Uterus (tissue), 2 donors: ENCODE results near the gene CD81.

ENCODE experiments used
- POLR2A ChIP-seq, 2 donors: fragments of 450-650 bp; IDR thresholded peaks; one replicate each; pipeline ENCODE4 v1.6.1; 2016; ENCODE audit warnings: antibody characterized with exemption in 2 of 2, mild to moderate bottlenecking in 1 of 2, moderate library complexity in 1 of 2
- TF ChIP-seq, protein P1 (sequence below), 4 experiments: fragments of 200-600 bp in 2 of 4; fragments of 450-650 bp in 2 of 4; sonication (generic) in 2 of 4; IDR thresholded peaks; one replicate each; pipeline ENCODE4 v1.5.1; 2016 to 2019; ENCODE audit warnings: antibody characterized with exemption in 4 of 4, mild to moderate bottlenecking in 2 of 4, moderate library complexity in 1 of 4

DNA sequence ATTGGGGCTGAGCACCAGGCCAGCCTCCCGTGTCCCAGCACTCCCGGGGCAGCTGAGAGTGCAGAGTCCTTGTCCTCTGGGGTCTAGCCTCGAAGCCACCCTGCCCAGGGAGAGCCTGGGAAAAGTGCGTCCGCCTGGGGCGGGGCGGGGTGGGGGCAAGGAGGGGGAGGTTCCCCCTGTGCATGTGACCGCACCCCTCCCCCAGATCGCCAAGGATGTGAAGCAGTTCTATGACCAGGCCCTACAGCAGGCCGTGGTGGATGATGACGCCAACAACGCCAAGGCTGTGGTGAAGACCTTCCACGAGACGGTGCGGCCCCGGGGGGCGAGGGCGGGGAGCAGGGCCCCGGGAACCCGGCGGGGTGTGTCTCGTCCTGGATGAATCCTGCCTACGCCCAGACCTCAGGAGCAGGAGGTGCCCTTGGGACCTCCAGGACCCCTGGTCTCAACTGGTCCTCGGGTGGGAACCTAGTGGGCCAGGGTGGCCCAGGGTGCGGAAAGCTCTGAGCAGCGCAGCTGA is 18.2 kb downstream of the CD81 start:
- TF ChIP-seq, protein P1, sequence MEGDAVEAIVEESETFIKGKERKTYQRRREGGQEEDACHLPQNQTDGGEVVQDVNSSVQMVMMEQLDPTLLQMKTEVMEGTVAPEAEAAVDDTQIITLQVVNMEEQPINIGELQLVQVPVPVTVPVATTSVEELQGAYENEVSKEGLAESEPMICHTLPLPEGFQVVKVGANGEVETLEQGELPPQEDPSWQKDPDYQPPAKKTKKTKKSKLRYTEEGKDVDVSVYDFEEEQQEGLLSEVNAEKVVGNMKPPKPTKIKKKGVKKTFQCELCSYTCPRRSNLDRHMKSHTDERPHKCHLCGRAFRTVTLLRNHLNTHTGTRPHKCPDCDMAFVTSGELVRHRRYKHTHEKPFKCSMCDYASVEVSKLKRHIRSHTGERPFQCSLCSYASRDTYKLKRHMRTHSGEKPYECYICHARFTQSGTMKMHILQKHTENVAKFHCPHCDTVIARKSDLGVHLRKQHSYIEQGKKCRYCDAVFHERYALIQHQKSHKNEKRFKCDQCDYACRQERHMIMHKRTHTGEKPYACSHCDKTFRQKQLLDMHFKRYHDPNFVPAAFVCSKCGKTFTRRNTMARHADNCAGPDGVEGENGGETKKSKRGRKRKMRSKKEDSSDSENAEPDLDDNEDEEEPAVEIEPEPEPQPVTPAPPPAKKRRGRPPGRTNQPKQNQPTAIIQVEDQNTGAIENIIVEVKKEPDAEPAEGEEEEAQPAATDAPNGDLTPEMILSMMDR (IDR thresholded peaks at IDR 0.05) = no peak
- no peak for TF ChIP-seq POLR2A (IDR thresholded peaks at IDR 0.05)
